HCT116 (cell line): ENCODE results near the gene PEDS1.

Source experiments
- ATF3 ChIP-seq: IDR thresholded peaks from 2 replicates; pipeline ENCODE4 v1.6.1; 2012
- CEBPB ChIP-seq: IDR thresholded peaks from 2 replicates; pipeline ENCODE4 v1.6.1; 2012; ENCODE audit warnings: low read depth
- CTCF ChIP-seq, 3 experiments: fragments of 200-600 bp in 1 of 3; sonication (generic) in 1 of 3; IDR thresholded peaks in 2 of 3; conservative IDR thresholded peaks in 1 of 3; 2 replicates each; pipeline ENCODE4 v1.5.1; 2012 to 2017; ENCODE audit warnings: low read depth in 2 of 3, low read length in 2 of 3, antibody characterized with exemption in 1 of 3, borderline replicate concordance in 1 of 3, control low read depth in 1 of 3, mild to moderate bottlenecking in 1 of 3, mixed read lengths in 1 of 3, mixed run types in 1 of 3, moderate library complexity in 1 of 3; ENCODE audit not compliant: insufficient read depth in 1 of 3
- EZH2 ChIP-seq: fragments of 200-600 bp; sonication (generic); IDR thresholded peaks from 2 replicates; pipeline ENCODE4 v1.6.1; 2017; ENCODE audit warnings: antibody characterized with exemption, mixed run types
- FOSL1 ChIP-seq: IDR thresholded peaks from 2 replicates; pipeline ENCODE4 v1.6.1; 2012; ENCODE audit warnings: low read depth
- JUND ChIP-seq: IDR thresholded peaks from 2 replicates; pipeline ENCODE4 v1.6.1; 2012
- POLR2A ChIP-seq: IDR thresholded peaks from 2 replicates; pipeline ENCODE4 v1.7.0; 2011; ENCODE audit warnings: borderline replicate concordance; ENCODE audit not compliant: insufficient read depth, insufficient read length; ENCODE audit errors: extremely low read depth
- POLR2AphosphoS5 ChIP-seq: IDR thresholded peaks from 2 replicates; pipeline ENCODE4 v1.6.1; 2011; ENCODE audit warnings: mild to moderate bottlenecking, low read depth, low read length, moderate library complexity
- REST ChIP-seq: IDR thresholded peaks from 2 replicates; pipeline ENCODE4 v1.6.1; 2012; ENCODE audit warnings: low read depth
- SIN3A ChIP-seq: IDR thresholded peaks from 2 replicates; pipeline ENCODE4 v1.6.1; 2012; ENCODE audit warnings: low read depth
- SP1 ChIP-seq: IDR thresholded peaks from 2 replicates; pipeline ENCODE4 v1.6.1; 2012; ENCODE audit warnings: low read depth
- SRF ChIP-seq: IDR thresholded peaks from 2 replicates; pipeline ENCODE4 v1.6.1; 2012; ENCODE audit warnings: low read depth
- TCF7L2 ChIP-seq: IDR thresholded peaks from 2 replicates; pipeline ENCODE4 v1.7.0; 2011; ENCODE audit warnings: borderline replicate concordance, inconsistent platforms; ENCODE audit not compliant: insufficient read depth, insufficient read length; ENCODE audit errors: extremely low read depth
- YY1 ChIP-seq: IDR thresholded peaks from 2 replicates; pipeline ENCODE4 v1.6.1; 2011; ENCODE audit warnings: low read length, low read depth, moderate library complexity, mild to moderate bottlenecking; ENCODE audit not compliant: insufficient replicate concordance; ENCODE audit errors: extremely low read depth

- TF ChIP-seq TCF7L2 (no peak), POLR2A (no peak), EZH2 (no peak), CTCF (IDR thresholded peaks at IDR 0.05 in 2 of 3, conservative IDR thresholded peaks at IDR 0.05 in 1 of 3; ENCODE audit: borderline replicate concordance in 1 of 3, insufficient read depth in 1 of 3, low read depth in 2 of 3, low read length in 2 of 3) (no peak), JUND (no peak), YY1 (no peak), REST (no peak), CEBPB (no peak), SRF (no peak), FOSL1 (no peak), POLR2AphosphoS5 (no peak), ATF3 (no peak), SIN3A (no peak), SP1 (no peak)
These were observed 11.5 kb downstream of the PEDS1 start for GRCh38 chr20:50141811-50142561.
